GM19099 (cell line): Measurements from ENCODE around the gene ING4.

Source experiments
- POLR2A ChIP-seq: IDR thresholded peaks from 3 replicates; pipeline ENCODE4 v1.6.1; 2011; ENCODE audit warnings: low read depth; ENCODE audit not compliant: insufficient read length; ENCODE audit errors: extremely low read depth

Gene ING4

DNA sequence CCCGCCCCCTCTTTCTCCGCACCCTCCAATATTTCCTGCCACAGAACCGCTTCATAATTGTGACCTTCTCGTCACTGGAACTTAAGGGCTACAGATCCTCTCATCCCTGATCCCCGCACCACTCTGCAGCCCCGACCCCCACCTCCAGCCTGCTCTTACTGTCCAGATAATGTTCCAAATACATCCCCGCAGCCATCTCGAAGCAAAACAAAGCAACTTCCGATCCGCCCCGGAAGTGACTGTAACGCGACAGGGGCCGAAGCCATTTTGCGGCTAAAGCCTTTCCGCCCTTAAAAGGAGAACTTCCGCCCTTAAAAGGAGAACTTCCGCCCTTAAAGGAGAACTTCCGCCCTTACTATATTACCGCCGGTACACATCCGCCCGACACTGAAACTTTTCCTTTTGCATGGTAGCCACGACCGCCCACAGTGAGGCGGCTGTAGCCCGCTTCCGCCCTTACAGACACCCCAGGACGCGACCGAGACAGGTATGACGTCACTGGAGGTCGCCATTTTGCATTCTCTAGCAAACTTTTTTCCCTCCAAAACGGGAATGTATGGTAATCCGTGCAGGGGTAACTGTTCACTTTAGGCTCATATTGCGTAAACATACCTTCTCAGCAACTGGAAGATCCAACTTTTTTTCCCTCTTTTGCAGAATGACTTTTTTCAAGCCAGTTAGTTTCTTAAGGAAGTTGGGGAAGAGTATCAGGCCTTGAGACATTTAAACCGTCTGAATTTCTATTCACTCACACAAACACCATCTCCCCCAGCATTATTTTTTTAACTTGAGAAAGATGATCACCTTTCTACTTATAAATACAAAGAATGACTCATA lies at the start of gene ING4:
Gene ING4 (minus strand): TSS at position 214 of the 837 bp plus-strand sequence. CDS start 18 bp downstream, at position 196.
- TF ChIP-seq POLR2A: peak; percentile 58

DNA sequence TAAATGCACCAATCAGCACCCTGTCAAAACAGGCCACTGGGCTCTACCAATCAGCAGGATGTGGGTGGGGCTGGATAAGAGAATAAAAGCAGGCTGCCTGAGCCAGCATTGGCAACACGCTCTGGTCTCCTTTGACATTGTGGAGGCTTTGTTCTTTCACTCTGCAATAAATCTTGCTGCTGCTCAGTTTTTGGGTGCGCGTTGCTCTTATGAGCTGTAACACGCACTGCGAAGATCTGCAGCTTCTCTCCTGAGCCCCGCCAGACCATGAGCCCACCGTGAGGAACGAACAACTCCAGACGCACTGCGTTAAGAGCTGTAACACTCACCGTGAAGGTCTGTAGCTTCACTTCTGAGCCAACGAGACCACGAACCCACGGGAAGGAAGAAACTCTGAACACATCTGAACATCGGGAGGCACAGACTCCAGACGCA lies 46.1 kb upstream of the ING4 start:
- no peak for TF ChIP-seq POLR2A

DNA sequence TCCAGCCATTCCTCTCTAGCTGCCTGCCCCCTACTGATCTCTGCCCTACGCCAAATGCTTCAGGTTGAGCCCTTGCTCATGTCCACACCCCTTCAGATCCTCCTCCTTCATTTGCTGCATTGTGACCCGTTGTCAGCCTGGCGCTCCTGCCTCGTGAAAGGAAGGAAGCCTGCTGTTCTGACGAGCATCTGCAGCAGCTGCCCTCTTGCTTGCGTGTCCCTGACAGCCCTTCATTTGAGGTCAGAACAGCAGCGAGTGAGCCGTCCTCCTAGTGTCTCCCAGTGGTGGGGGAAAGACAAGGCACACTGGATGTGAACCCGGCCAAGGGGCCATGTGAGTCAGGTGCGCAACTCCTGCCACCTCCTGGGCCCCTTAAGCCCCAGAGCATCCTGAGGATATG lies 40.7 kb upstream of the ING4 start:
- TF ChIP-seq POLR2A: no peak

DNA sequence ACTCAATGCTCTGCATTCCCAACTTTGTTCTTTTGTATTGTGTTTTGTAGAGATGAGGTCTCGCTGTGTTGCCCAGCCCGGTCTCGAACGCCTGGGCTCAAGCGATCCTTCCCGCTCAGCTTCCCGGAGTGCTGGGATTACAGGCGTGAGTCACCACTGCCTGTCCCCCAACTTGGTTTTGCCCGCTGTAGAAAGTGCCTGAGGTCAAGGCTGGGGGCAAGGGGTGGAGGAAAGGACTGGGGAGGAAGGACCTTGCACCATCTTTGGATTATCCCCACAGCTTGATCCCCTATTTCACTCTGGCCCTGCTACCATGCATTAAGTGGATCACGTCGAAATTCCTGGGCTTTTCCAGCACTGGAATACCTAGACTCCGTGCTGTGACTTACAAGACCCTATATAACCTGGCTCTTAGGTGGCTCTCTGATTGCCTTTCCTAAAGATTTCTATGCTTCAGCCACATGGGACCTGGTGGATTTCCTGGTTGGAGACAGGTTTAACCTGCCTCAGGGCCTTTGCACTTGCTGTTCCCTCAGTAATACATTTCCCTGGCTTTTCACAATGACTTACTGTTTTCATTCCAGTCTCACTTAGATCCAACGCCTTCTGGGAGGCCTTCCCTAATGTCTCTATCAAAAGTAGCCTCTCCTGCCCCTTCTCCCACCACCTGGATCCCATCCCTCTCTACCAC lies 38.3 kb upstream of the ING4 start:
- TF ChIP-seq POLR2A: no peak

DNA sequence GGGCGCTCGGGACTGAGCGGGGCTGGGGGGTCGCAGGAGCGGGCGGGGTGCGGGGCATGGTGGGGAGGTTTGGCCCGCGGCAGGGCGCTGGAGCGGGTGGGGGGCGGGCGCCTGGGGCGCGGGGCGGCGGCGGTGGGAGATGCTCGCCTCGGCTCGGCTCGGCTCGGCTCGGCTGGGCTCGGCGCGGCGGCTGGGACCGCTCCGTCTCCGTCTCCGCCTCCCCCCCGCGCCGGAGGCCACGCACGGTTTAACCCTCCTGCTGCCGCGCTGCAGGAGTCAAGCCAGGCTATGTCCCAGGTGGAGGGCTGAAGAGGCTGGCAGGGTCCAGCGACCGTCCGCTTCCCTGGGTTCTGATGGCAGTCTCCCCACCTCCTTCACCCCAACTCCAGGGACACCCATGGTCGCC lies 37.7 kb upstream of the ING4 start, which contains the start of gene PIANP:
Gene PIANP (minus strand): TSS at position 170 of the 406 bp plus-strand sequence. CDS start 2,754 bp downstream, outside the sequence.
- TF ChIP-seq POLR2A: no peak

DNA sequence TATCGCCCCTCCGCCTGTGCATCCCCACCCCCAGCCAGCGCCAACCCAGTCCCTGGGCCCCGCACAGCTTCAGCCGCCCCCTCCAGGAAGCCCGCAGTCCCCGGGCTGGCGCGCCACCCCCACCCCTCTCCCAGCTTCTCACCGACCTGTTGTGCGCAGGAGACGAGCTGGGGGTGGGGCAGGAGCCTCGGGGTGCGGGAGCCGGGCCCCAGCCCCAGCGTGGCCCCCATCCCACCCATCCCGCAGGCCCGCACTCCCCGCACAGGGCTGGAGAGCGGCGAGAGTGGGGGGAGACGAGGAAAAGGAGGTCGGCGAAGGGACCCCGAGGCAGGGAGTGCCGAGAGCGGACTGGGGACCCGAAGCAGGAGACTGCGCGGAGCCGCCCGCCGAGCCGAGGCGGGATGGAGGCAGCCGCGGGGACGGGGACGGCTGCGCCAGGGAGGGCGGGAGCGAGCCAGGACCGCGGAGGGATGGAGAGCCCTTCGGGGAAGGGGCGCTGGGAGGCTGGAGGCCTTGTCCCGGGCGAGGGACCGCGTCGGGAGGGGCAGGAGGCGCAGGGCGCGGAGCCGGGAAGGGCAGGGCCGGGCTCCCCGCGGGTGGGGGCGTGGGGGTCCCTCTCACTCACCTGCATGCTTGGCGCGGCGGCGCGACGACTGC lies 37.2 kb upstream of the ING4 start:
- no peak for TF ChIP-seq POLR2A

DNA sequence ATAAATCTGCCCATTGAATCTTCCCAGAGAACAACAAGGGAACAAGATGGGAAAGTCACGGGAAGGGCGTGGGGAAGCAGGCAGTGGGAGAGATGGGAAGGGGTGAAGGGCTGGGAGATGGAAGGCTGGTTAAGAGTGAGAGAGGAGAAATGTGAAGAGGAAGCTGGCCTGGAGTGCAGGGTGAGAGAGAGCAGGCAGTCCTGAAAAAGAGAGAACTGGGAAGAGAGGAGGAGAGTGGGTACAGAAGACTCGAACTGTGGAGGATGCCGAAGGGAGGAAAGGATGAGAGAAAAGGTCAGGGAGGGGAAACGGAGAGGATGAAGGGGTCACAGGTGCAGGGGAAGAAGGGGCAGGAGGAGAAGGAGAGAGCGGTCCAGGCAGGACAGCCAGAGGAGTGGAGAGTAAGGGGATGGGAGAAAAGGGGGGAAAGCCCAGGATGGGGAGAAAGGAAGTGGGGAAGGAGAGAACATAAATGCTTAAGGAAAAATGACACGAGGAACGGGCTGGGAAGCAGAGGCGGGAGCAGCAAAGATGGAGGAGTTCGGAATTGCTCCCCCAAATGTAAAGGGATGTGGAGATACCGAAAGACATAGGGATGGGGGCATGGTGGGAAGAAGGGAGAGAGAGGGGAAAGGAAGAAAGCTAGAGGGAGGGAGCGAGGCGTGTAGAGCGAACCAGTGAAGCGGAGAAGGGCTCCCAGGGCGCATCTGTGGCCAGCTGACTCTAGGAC lies 36.5 kb upstream of the ING4 start:
- TF ChIP-seq POLR2A: no peak

DNA sequence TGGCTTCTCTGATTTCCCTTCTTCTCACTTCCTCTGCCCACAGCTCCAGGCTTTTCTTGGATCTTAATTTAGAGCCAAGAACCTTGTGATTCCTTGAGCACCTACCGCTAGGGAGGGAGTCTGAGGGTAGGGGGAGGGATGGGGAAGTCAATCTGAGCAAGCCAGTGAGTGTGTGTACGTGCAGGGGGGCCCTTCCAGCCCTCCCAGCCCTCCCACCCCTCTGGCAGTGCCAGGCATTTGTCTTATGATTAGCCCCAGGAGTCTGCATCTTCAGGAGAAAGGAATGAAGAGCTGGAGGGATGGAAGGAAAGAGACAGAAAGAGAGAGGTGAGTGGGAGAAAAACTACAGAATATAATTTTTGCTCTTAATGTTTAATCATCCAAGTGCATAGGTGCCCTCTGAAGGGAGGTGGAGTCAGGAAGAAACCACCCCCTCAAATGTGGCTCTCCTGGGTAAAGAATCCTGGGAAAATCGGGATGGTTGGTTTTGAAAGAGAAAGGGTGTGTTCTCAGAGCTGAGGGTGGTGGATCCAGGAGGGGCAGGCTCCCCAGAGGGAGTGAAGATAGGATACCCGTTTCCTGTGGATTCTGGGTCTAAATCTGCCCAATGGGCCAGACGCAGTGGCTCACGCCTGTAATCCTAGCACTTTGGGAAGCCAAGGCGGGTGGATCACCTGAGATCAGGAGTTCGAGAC lies 35.6 kb upstream of the ING4 start:
- TF ChIP-seq POLR2A: no peak

DNA sequence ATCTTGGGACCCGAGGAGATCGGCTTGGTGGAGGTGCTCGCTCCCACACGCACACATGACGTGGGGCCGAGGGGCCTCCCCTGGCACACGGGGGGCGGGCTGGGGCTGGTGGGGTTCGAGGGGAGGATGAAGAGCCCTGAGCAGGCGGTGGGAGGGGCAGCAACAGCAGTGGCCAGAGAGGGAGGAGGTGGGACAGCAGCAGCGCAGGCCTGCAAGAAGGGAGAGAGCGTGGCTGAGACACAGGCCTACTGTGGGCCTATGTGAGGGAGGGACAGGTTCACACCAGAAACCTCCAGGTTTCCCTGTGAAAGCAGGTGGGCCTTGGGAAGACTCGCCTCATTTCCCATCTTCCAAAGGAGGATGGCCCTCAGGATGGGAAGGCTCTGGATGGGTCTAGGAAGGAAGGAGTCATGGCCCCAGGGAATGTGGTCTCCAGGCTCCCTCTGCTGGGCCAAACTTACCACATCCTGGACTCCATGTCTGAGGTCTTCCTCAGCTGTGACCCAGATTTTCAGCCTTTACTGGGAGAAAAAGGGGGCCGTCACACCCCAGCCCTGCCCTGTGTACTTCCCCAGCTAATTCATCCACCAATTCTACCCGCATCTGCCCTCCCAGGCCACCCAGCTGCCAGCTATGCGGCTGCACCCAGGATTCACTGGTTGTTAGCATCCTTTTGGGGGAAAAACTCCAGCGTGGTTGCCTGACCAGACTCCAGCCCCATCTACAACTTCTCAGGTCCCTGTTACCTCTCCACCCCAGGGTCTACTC lies 34.8 kb upstream of the ING4 start:
- TF ChIP-seq POLR2A: no peak

DNA sequence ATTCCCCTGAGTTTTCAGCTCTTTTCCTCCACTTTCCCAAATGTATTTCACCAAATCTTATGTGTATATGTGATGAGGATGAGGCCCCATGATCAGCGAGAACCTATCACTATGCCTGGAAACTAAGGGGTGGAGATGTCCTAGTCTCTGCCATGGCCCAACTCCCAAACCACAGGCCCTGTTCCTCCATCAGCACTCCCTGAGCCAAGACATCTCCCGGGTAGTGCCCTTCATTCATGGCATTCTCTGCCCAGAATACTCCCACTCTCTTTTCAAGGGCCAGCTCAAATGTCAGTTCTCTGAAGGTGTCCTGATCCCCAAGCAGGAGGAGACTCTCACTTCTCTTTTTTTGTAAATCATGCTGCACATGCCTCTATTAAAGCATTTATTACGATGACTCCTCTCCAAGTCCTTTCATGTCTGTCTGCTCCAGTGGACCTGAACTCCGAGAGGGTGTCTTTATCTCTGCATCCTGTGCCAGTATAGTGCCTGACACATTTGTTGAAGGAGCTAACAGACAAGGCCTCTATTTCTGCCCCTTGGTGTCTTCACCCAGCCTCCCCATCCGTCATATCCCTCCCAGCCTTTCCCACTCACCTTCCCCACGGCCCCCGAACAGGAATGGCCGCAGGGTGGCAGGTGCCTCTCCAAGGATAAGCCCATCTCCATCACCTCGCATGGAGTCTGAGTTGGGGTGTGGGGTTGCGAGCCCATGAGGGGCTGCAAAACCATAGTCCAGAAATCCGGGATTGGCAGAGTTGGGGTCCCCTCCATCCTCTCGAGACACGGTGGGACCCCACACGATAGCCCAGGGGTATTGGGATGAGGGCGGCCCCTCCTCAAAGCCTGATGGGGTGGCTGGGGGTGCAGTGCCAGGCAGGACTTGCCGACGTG lies 34.0 kb upstream of the ING4 start:
- TF ChIP-seq POLR2A: no peak

DNA sequence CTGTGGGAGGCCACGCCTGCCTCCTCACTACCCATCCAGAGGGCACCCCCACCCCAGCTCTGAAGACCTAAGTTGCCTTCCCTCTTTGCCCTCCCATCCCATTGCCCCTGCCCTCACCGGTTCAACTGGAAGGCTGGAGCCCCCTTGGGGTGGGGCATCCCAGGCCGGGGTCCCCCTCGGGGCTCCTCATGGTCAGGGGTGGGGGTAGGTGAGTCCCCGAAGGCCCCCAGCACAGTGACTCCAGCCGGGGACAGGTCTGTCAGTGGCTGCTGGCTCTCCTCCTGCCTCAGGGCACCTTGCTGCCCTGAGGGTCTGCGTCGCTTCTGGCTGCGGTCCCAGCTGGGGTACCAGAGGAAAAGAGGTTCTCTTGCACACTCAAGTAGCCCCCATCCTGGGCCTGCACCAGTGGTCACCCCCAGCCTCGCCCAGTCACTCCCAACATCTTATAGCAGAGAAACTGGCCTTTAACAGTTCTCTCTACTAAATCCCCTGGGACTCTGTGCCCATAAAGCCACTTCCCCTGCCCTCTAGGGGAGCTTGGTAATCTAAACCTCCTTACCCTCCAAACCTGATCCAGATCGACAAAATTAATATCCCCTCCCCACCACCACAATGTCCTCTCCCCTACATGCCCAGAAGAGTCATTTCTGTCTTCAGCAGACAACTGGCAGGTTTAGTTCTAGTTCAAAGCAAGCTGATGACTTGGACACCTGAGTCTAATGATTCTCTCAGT lies 32.6 kb upstream of the ING4 start:
- no peak for TF ChIP-seq POLR2A

DNA sequence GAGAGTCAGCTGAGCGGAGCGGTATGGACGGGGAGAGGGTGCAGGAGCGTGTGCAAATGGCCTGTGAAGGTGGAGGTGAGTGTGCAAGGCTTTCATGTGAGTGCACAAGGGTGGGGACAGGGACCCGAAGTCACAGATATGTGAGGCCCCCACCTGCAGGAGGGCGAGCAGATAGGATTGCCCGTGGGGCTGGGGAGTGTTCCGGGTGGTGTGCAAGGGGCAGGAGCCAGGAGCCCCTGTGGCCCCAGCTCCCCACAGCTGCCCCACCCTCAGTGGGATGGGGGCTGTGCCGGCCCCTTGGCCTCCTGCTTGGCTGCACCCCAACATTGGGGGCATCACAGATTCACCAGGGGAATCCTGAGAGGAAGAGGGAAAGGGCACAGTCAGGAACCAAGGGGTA lies 31.8 kb upstream of the ING4 start:
- TF ChIP-seq POLR2A: no peak
